Mucosa of descending colon (tissue), 3 donors: ENCODE results near the gene PSAPL1. TPM values are rescaled to one million over a fixed set of nuclear protein-coding genes. Genes with fewer than 3 reads are reported as not detected.
A peak's percentile ranks its signal among the peaks of the same experiment; 100 is the strongest.

Experiments
- ATAC-seq: fragments of 200-7000 bp; cut with Tn5 transposase; one replicate; pipeline ENCODE4 v1.9.1; 2020; ENCODE audit warnings: mild to moderate bottlenecking, moderate library complexity
- DNase-seq, 3 donors: peaks; one replicate each; pipeline ENCODE4 v3.0.0-alpha.2; 2020
- H3K36me3 ChIP-seq: fragments of 200-600 bp; one replicate; pipeline ENCODE4 v1.8.0; 2021; ENCODE audit warnings: low read depth, mild to moderate bottlenecking
- H3K4me1 ChIP-seq: fragments of 200-600 bp; one replicate; pipeline ENCODE4 v1.8.0; 2021; ENCODE audit warnings: low read depth, mild to moderate bottlenecking
- H3K4me3 ChIP-seq: fragments of 200-600 bp; one replicate; pipeline ENCODE4 v1.8.0; 2021; ENCODE audit warnings: mild to moderate bottlenecking
- H3K9me3 ChIP-seq: fragments of 200-600 bp; one replicate; pipeline ENCODE4 v1.8.0; 2021; ENCODE audit warnings: mild to moderate bottlenecking
- intact Hi-C, 2 donors: fragments of 100-400 bp; cut with DNase I in 1 of 2; cut with micrococcal nuclease in 1 of 2; formaldehyde crosslinking; loops; one replicate each; pipeline versions ENCODE4 v1.11.0 to v1.11.1; 2022; cut with DNase I, micrococcal nuclease
- microRNA-seq: library from miRNA; unstranded; fragments of <30 nt; microRNA quantifications from one replicate; pipeline ENCODE4, GENCODE V29; 2019
- total RNA-seq, 3 donors: library from RNA; stranded (reverse); fragmentation: NEBNext Ultra II Directional in 2 of 3; extraction: Animal tissue kit (Norgen Biotek cat#: 25700) in 2 of 3; gene quantifications; one replicate each; pipeline versions ENCODE4 v1.2.1 to v1.2.4, GENCODE V29; 2021 to 2023
- TF ChIP-seq, protein P1 (sequence below): fragments of 200-600 bp; IDR thresholded peaks from one replicate; pipeline ENCODE4 v1.8.0; 2022; ENCODE audit warnings: antibody characterized with exemption, mild to moderate bottlenecking
- donor health status: DM: no; HTN: no; CAD: no; lungs with moderate emphysema.
- donor health status: DM: no; HTN: no; CAD: no.
- donor health status: DM: no; HTN: yes; CAD: no.

PSAPL1 gene
- total RNA-seq, 3 donors from 2014 or later, result not detected

DNA sequence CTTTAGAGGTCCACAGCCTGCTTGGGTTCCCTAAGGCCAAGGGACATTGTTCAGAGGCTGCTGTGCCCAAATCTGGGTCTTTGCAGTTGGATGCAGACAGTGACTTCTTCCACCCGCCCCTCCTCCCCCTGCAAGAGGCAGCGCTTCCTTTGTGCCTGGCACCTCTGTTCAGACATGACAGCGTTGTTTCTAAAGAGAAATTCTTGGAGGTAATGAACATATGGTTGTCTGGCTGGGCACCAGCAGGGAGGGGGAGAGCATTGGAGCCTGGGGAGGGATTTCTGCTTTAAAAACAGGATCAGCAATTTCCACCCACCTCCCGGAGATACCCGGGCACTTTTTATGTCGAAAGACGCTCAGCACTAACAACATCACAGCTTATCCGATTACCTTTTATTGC, 51.5 kb downstream of the PSAPL1 start:
- no peaks in the 10 kb centered on the region for H3K4me1 ChIP-seq
- no peaks in the 10 kb centered on the region for H3K36me3 ChIP-seq
- no peak overlapping the region for H3K4me3 ChIP-seq
- H3K9me3 ChIP-seq, result no peaks in the 10 kb centered on the region
- no peak for DNase-seq
- TF ChIP-seq, protein P1, sequence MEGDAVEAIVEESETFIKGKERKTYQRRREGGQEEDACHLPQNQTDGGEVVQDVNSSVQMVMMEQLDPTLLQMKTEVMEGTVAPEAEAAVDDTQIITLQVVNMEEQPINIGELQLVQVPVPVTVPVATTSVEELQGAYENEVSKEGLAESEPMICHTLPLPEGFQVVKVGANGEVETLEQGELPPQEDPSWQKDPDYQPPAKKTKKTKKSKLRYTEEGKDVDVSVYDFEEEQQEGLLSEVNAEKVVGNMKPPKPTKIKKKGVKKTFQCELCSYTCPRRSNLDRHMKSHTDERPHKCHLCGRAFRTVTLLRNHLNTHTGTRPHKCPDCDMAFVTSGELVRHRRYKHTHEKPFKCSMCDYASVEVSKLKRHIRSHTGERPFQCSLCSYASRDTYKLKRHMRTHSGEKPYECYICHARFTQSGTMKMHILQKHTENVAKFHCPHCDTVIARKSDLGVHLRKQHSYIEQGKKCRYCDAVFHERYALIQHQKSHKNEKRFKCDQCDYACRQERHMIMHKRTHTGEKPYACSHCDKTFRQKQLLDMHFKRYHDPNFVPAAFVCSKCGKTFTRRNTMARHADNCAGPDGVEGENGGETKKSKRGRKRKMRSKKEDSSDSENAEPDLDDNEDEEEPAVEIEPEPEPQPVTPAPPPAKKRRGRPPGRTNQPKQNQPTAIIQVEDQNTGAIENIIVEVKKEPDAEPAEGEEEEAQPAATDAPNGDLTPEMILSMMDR, result no peak
- no peak for ATAC-seq
- intact Hi-C loops, result no loop called here

DNA sequence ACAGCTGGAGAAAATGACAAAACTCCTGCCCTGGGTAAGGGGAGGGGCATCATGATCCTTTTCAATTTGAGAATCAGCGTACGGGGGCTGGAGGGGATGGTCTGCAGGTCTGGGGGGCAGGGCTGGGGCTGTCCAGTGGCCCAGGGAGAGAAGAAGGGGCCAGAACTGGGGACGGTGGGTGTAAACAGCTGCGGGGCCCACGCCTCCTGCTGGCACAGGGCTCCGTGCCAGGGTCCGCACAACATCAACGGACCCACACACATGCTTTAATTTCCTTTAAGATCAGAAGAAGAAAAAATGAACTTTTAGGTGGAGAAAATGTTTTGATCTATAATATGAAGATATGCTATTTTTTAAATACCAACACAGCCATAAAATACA, 52.1 kb downstream of the PSAPL1 start:
- Histone ChIP-seq H3K4me3 (no peak overlapping the region), H3K36me3 (no peaks in the 10 kb centered on the region), H3K4me1 (no peaks in the 10 kb centered on the region), H3K9me3 (no peaks in the 10 kb centered on the region)
- ATAC-seq, result no peak
- intact Hi-C loops, result no loop called here
- no peak for DNase-seq
- TF ChIP-seq, protein P1, result no peak

DNA sequence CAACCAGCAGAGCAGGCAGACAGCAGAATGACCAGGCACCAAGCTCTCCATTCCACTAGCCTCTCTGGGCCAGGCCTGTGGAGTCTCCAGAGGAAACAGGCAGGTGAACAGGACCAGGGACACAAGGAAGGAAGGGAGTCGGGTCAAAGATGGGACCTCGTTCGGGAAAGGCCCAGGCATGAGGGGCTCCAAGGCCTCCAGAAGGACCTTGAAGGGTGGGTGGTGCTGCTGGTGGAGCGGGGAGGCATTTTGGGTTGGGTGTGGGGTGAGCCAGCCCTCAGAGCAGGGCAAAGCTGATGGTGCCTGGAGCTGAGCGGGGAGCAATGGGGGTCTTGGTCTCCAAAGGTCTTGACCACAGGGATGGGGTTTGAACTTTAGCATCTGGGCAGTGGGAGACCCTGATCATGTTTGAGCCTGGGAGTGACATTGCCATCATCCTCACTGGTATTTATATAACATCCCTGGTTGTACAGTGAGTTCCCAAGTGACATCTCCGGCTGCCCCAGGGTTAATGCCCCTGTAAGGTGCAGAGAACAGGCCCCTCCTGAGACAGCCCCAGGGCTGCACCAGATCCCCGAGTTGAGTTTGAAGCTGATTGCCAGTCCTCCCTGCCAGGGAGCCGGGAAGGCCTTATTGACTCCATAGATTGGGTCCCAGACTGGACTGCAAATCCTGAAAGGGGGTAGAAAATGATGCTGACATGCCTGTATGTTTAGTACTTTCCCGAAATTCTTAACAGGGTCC, 52.7 kb downstream of the PSAPL1 start:
- H3K36me3 ChIP-seq, result no peaks in the 10 kb centered on the region
- ATAC-seq (no peak), DNase-seq (peak in 1 of 3 donors; percentile 10)
- no peak overlapping the region for H3K4me3 ChIP-seq
- TF ChIP-seq, protein P1, result no peak
- intact Hi-C loops, result no loop called here
- no peaks in the 10 kb centered on the region for H3K9me3 ChIP-seq
- H3K4me1 ChIP-seq, result no peaks in the 10 kb centered on the region

DNA sequence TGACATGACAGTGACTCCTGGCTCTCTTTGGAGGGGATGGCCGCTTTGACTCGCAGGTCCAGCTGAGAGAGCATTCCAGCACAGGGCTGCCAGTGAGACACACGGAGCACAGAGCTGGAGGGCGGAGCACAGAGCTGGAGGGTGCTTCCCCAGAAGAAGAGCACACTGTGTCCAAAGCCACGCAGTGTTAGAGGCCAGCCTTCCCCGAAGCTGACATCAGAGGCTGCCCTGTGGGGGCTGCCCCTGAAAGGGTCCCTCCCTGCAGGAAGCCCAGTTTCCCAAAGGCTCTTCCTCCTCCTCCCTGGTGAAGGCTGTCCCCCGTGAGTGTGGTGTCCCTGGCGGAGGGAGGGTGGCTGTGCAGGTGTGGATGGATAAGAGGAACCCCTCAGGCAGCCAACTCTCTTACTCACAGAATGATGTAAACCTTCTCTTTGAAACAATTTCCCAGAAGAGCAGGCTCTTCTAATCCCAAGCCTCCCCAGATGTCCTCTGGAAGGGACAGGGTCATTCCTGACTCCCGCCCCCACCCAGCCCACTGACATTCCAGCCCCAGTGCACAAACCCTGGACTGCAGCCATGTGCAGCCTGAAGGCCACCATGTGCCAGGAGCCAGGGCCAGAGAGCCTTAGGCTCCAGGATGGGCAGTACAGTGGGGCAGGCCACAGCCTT, 53.4 kb downstream of the PSAPL1 start:
- Histone ChIP-seq H3K9me3 (no peaks in the 10 kb centered on the region), H3K36me3 (no peaks in the 10 kb centered on the region), H3K4me1 (no peaks in the 10 kb centered on the region), H3K4me3 (no peak overlapping the region)
- TF ChIP-seq, protein P1, result no peak
- ATAC-seq, result peak; percentile 40
- intact Hi-C loops, result no loop called here
- DNase-seq, result peak in 1 of 3 donors; percentile 8

Small RNA genes lying within 50 kb of the gene (microRNA-seq; reads per million reads assigned to microRNA genes)
- not detected for gene MIR4274

Other genes starting within 250 kb of the PSAPL1 start
- 1 to 10 TPM in 2 of 3 donors, under 1 TPM in 1; 0.20 to 3.1 (median 1.5) TPM for gene SORCS2, start 242.4 kb downstream of the PSAPL1 start, total RNA-seq